ENCODE measurements around the gene FARS2. TPM values are rescaled to one million over a fixed set of nuclear protein-coding genes. Genes with fewer than 3 reads are reported as not detected.
A peak's percentile ranks its signal among the peaks of the same experiment; 100 is the strongest.

The FARS2 gene
- polyA plus RNA-seq, 3 donors = 12.2 to 21.6 (median 17.7) TPM

- no peaks in the 10 kb centered on the region for H3K36me3 ChIP-seq (replicated peaks in 1 of 2; ENCODE audit: control insufficient read depth in 1 of 2, insufficient read depth in 2 of 2, low read length in 2 of 2)
- H3K27ac ChIP-seq (ENCODE audit: low read depth in 1 of 2, low read length in 2 of 2) = no peak overlapping the region
- peaks cover 11 to 29% (median 20%) of the 10 kb centered on the region in 7 donors for H3K9me3 Mint-ChIP-seq
- intact Hi-C loops (cut with micrococcal nuclease) = no loop called here
- H2AFZ ChIP-seq (ENCODE audit: insufficient read depth, low read depth, low read length, poor library complexity, severe bottlenecking) = no peak overlapping the region
- H3K27ac Mint-ChIP-seq = peak overlapping the region in 1 of 7 donors; percentile 25
- TF ChIP-seq CTCF (IDR thresholded peaks at IDR 0.05) = no peak
- no peaks in the 10 kb centered on the region for H3K79me2 ChIP-seq (ENCODE audit: insufficient read depth, low read length)
- H4K20me1 ChIP-seq (ENCODE audit: insufficient read depth, low read length) = no peaks in the 10 kb centered on the region
- H3K27me3 ChIP-seq (ENCODE audit: control insufficient read depth in 2 of 2, insufficient read depth in 2 of 2, low read length in 2 of 2) = no peaks in the 10 kb centered on the region
- no peak overlapping the region for H3K9ac ChIP-seq (ENCODE audit: insufficient read depth, low read length, poor library complexity, severe bottlenecking)
- peaks cover 0 to 11% (median 0%) of the 10 kb centered on the region in 3 donors for H3K27me3 Mint-ChIP-seq (ENCODE audit: low read depth in 3 of 3)
- no peak for DNase-seq
- no peak overlapping the region for H3K4me2 ChIP-seq (replicated peaks; ENCODE audit: extremely low read depth, low read length, poor library complexity, severe bottlenecking)
- WGBS (ENCODE audit: insufficient coverage) = 94% methylated on average over 2 of the region's 9 CpGs
- H3K36me3 Mint-ChIP-seq = peaks cover 8 to 12% of the 10 kb centered on the region in 2 donors
- H3K4me3 ChIP-seq (replicated peaks in 1 of 3; ENCODE audit: low read depth in 2 of 3, low read length in 3 of 3) = no peak overlapping the region
- H3K9me3 ChIP-seq (replicated peaks in 1 of 2; ENCODE audit: control insufficient read depth in 1 of 2, insufficient read depth in 1 of 2, low read length in 2 of 2) = peaks cover 12 to 23% of the 10 kb centered on the region in 2 donors
- no peaks in the 10 kb centered on the region for H3K4me1 ChIP-seq (ENCODE audit: control insufficient read depth in 1 of 2, insufficient read depth in 2 of 2, low read length in 2 of 2)
- H3K4me1 Mint-ChIP-seq = peaks cover 2% of the 10 kb centered on the region
- no peak overlapping the region for H3K4me3 Mint-ChIP-seq
Observed at GRCh38 chr6:5751525-5752390, 490.4 kb downstream of the FARS2 start.

- intact Hi-C loops (cut with micrococcal nuclease) = no loop called here
- no peaks in the 10 kb centered on the region for H3K36me3 ChIP-seq (replicated peaks in 1 of 2; ENCODE audit: control insufficient read depth in 1 of 2, insufficient read depth in 2 of 2, low read length in 2 of 2)
- H3K4me2 ChIP-seq (replicated peaks; ENCODE audit: extremely low read depth, low read length, poor library complexity, severe bottlenecking) = no peak overlapping the region
- no peak overlapping the region for H3K27ac Mint-ChIP-seq
- H3K4me3 Mint-ChIP-seq = no peak overlapping the region
- peaks cover 2% of the 10 kb centered on the region for H3K4me1 Mint-ChIP-seq
- H3K4me1 ChIP-seq (ENCODE audit: control insufficient read depth in 1 of 2, insufficient read depth in 2 of 2, low read length in 2 of 2) = no peaks in the 10 kb centered on the region
- TF ChIP-seq CTCF (IDR thresholded peaks at IDR 0.05) = no peak
- H3K9me3 ChIP-seq (replicated peaks in 1 of 2; ENCODE audit: control insufficient read depth in 1 of 2, insufficient read depth in 1 of 2, low read length in 2 of 2) = peaks cover 12 to 23% of the 10 kb centered on the region in 2 donors
- H3K9ac ChIP-seq (ENCODE audit: insufficient read depth, low read length, poor library complexity, severe bottlenecking) = no peak overlapping the region
- peaks cover 5 to 16% of the 10 kb centered on the region in 2 donors for H3K36me3 Mint-ChIP-seq
- no peaks in the 10 kb centered on the region for H3K79me2 ChIP-seq (ENCODE audit: insufficient read depth, low read length)
- no peaks in the 10 kb centered on the region for H4K20me1 ChIP-seq (ENCODE audit: insufficient read depth, low read length)
- H3K4me3 ChIP-seq (replicated peaks in 1 of 3; ENCODE audit: low read depth in 2 of 3, low read length in 3 of 3) = no peak overlapping the region
- H3K27me3 ChIP-seq (ENCODE audit: control insufficient read depth in 2 of 2, insufficient read depth in 2 of 2, low read length in 2 of 2) = no peaks in the 10 kb centered on the region
- H3K27me3 Mint-ChIP-seq (ENCODE audit: low read depth in 3 of 3) = peaks cover 0 to 11% (median 0%) of the 10 kb centered on the region in 3 donors
- H3K27ac ChIP-seq (ENCODE audit: low read depth in 1 of 2, low read length in 2 of 2) = no peak overlapping the region
- no peak overlapping the region for H2AFZ ChIP-seq (ENCODE audit: insufficient read depth, low read depth, low read length, poor library complexity, severe bottlenecking)
- H3K9me3 Mint-ChIP-seq = peaks cover 11 to 29% (median 24%) of the 10 kb centered on the region in 7 donors
- no peak for DNase-seq
- 88% methylated on average over 5 of the region's 5 CpGs for WGBS (ENCODE audit: insufficient coverage)
Observed at GRCh38 chr6:5752391-5752680, 491.0 kb downstream of the FARS2 start.

Measured in CD14-positive monocyte (primary cell).